Measurements from ENCODE around the gene TNS4. TPM values are rescaled to one million over a fixed set of nuclear protein-coding genes. Genes with fewer than 3 reads are reported as not detected.

TNS4 gene
- total and polyA plus RNA-seq, 9 of the 15 experiments (the other 6 are each of a cell fraction or from before 2014, with no cell fraction given), result 0.04 to 0.73 (median 0.24) TPM; not detected in 1

DNA sequence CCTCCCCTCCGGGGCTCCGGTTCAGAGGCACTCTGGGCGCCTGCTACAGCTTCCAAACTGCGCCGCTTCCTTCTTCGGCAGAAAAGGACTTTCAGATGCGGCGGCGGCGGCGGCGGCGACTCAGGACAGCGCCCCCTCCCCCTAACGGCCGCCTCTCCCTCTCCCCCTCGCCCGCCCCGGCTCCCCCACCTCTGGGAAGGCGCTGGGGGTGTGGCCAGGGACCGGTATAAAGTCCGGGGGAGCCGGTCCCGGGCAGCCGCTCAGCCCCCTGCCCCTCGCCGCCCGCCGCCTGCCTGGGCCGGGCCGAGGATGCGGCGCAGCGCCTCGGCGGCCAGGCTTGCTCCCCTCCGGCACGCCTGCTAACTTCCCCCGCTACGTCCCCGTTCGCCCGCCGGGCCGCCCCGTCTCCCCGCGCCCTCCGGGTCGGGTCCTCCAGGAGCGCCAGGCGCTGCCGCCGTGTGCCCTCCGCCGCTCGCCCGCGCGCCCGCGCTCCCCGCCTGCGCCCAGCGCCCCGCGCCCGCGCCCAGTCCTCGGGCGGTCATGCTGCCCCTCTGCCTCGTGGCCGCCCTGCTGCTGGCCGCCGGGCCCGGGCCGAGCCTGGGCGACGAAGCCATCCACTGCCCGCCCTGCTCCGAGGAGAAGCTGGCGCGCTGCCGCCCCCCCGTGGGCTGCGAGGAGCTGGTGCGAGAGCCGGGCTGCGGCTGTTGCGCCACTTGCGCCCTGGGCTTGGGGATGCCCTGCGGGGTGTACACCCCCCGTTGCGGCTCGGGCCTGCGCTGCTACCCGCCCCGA, 58.0 kb downstream of the TNS4 start, which contains the start of gene IGFBP4 (continued):
- no peak for TF ChIP-seq NR2C2 (CRISPR knock-in tag; IDR thresholded peaks at IDR 0.05)
- no peak for TF ChIP-seq NR2C2 (tag; IDR thresholded peaks at IDR 0.05)
- TF ChIP-seq, protein P1, sequence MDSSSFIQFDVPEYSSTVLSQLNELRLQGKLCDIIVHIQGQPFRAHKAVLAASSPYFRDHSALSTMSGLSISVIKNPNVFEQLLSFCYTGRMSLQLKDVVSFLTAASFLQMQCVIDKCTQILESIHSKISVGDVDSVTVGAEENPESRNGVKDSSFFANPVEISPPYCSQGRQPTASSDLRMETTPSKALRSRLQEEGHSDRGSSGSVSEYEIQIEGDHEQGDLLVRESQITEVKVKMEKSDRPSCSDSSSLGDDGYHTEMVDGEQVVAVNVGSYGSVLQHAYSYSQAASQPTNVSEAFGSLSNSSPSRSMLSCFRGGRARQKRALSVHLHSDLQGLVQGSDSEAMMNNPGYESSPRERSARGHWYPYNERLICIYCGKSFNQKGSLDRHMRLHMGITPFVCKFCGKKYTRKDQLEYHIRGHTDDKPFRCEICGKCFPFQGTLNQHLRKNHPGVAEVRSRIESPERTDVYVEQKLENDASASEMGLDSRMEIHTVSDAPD (CRISPR knock-in tag; IDR thresholded peaks at IDR 0.05), result no peak
- TF ChIP-seq C11orf30 (IDR thresholded peaks at IDR 0.05; ENCODE audit: low read depth), result no peak
- peak; percentile 32 for TF ChIP-seq HMGN3 (IDR thresholded peaks at IDR 0.05; ENCODE audit: borderline replicate concordance, extremely low read depth, insufficient read length, low read depth, low read length)
- no peak for TF ChIP-seq SOX6 (IDR thresholded peaks at IDR 0.05)
- no peak for TF ChIP-seq SLC30A9 (CRISPR knock-in tag; IDR thresholded peaks at IDR 0.05)
- TF ChIP-seq CEBPG (CRISPR knock-in tag; IDR thresholded peaks at IDR 0.05), result peak; percentile 74
- peak in 1 of 2 experiments; percentile 86; a peak in 2 of 4 replicates for TF ChIP-seq CEBPG (tag; conservative IDR thresholded peaks at IDR 0.05 in 1 of 2, IDR thresholded peaks at IDR 0.05 in 1 of 2)
- TF ChIP-seq, protein P2, sequence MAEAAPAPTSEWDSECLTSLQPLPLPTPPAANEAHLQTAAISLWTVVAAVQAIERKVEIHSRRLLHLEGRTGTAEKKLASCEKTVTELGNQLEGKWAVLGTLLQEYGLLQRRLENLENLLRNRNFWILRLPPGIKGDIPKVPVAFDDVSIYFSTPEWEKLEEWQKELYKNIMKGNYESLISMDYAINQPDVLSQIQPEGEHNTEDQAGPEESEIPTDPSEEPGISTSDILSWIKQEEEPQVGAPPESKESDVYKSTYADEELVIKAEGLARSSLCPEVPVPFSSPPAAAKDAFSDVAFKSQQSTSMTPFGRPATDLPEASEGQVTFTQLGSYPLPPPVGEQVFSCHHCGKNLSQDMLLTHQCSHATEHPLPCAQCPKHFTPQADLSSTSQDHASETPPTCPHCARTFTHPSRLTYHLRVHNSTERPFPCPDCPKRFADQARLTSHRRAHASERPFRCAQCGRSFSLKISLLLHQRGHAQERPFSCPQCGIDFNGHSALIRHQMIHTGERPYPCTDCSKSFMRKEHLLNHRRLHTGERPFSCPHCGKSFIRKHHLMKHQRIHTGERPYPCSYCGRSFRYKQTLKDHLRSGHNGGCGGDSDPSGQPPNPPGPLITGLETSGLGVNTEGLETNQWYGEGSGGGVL (CRISPR knock-in tag; IDR thresholded peaks at IDR 0.05), result no peak
- TF ChIP-seq ZNF668 (CRISPR knock-in tag; IDR thresholded peaks at IDR 0.05), result peak; percentile 53; the same call in 1 of the 2 replicates
- no peak for TF ChIP-seq DPF2 (IDR thresholded peaks at IDR 0.05)
- TF ChIP-seq, protein P3, sequence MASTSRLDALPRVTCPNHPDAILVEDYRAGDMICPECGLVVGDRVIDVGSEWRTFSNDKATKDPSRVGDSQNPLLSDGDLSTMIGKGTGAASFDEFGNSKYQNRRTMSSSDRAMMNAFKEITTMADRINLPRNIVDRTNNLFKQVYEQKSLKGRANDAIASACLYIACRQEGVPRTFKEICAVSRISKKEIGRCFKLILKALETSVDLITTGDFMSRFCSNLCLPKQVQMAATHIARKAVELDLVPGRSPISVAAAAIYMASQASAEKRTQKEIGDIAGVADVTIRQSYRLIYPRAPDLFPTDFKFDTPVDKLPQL (IDR thresholded peaks at IDR 0.05; ENCODE audit: extremely low read depth, insufficient read length), result no peak
- no peak for TF ChIP-seq NCOA6 (IDR thresholded peaks at IDR 0.05)
- TF ChIP-seq ASH1L (IDR thresholded peaks at IDR 0.05; ENCODE audit: borderline replicate concordance, low read depth, partially characterized antibody), result no peak
- no peak for TF ChIP-seq ZFP1 (CRISPR knock-in tag; IDR thresholded peaks at IDR 0.05)
- TF ChIP-seq POLR2AphosphoS5 (IDR thresholded peaks at IDR 0.05; ENCODE audit: control insufficient read depth, insufficient read depth, low read depth, low read length), result peak; percentile 37
- no peak for TF ChIP-seq ZKSCAN3 (CRISPR knock-in tag; IDR thresholded peaks at IDR 0.05)
- no peak for TF ChIP-seq FOSL1 (tag; conservative IDR thresholded peaks at IDR 0.05)
- no peak for TF ChIP-seq ZNF75A (CRISPR knock-in tag; IDR thresholded peaks at IDR 0.05)
- no peak for TF ChIP-seq TOE1 (IDR thresholded peaks at IDR 0.05; ENCODE audit: borderline replicate concordance)
- no peak for TF ChIP-seq TOE1 (CRISPR knock-in tag; IDR thresholded peaks at IDR 0.05; ENCODE audit: borderline replicate concordance, low read depth)
- no peak for TF ChIP-seq KLF13 (tag; IDR thresholded peaks at IDR 0.05; ENCODE audit: borderline replicate concordance, low read depth)
- TF ChIP-seq ZNF311 (CRISPR knock-in tag; IDR thresholded peaks at IDR 0.05), result no peak
- no peak for TF ChIP-seq NCOA2 (IDR thresholded peaks at IDR 0.05; ENCODE audit: partially characterized antibody in 2 of 2)
- no peak for TF ChIP-seq BMI1 (IDR thresholded peaks at IDR 0.05; ENCODE audit: low read length)

Measured in K562 (cell line).